GM19193 (cell line): ENCODE data around the gene ANKS1B.

ENCODE experiments used
- POLR2A ChIP-seq: IDR thresholded peaks from 4 replicates; pipeline ENCODE4 v1.6.1; 2011; ENCODE audit not compliant: insufficient read depth, insufficient read length; ENCODE audit errors: extremely low read depth

ANKS1B gene

DNA sequence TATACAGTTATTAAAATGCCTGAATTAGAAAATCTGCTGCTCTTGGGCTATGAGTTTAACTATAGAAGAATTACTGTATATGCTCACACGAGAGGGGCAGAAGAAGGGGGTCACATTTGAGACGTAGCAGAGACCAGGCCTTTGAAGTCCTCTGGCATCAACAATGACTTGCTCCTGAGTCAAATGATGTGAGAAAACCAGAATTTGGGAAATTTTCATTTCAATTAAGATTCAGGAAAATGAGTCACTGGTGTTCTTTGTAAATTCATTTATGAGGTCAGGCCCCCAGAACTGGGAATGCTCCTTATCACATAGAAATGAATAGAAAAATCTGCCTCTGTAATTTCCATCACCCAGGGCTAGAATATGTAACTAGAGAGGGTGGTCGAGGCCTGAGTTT, 1246.7 kb downstream of the ANKS1B start:
- no peak for TF ChIP-seq POLR2A

DNA sequence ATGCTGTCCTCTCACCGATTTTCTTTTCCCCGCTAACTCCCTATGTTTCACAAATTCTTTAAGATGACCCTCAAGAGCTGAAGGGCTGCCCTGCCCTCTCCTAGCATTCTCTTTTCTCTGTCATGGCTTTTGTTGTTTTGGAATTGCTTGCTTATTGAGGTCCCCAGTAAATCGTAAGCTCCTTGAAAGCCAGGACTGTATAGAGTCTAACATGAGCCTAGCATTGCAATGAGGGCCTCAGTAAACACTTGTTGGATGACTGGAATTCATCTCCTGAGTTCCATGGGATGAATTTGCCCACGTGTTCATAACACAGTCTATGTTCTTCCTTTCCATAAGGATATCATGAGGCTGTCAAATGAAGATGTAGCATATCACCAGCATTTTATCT, 1247.4 kb downstream of the ANKS1B start:
- no peak for TF ChIP-seq POLR2A

DNA sequence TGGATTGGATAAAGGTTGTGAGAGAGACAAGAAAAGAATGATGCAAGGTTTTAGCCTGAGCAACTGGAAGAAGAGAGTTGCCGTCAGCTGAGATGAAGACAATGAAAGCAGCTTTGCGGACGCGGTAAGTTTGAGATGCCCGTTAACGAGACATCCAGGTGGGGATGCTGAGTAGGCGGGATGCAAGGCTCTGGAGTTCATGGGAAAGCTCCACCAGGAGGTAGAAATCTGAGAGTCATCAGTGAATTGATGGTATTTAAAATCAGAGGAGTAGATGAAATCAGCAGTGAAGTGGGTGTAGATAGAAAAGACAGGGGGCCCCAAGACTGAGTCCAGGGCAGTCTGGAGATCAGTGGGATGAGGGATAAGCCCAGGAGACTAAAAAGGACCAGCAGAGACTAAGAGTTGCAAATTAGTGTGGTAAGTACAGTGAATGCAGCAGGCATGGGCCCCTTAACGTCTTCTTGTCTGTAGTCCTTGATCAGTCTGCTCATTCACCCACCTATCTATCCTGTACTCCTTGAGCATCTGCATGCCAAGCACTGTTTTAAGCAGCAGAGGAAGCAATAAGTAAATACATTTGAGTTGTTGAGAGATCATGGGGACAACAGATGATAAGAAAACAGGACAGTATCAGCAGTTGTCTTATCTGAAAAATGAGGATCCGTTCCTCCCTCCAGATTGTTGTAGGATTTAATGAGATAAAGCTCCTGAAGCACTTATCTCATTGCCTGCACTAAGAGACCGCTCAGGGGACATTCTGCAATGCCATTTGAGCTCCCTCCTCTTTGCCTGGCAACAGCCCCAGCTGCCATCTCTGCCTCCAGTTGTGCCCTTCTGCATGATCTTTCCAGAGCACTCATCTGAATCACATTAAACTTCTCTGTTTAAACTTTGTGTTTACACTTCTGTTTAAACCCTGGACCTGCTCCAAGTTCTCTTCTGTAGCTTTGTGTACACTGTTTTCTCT, 1248.1 kb downstream of the ANKS1B start:
- no peak for TF ChIP-seq POLR2A

DNA sequence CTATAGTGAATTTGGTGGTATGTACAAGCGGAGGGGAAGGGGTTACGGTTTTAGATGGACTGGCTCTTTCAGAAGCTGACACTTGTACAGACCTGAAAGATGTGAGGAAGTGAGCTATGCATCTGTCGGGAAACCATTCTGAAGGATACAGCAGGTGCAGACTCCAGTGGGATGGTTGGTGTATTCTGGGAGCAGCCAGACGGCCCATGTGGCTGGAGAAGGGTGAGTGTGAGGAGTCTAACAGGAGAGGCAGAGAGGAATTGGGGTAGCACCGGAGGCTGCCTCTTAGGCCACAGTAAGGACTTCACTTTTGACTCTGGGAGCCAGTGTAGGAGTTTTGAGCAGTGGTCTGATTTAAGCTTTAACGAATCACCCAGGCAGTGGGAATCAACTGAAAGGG, 1248.9 kb downstream of the ANKS1B start:
- no peak for TF ChIP-seq POLR2A

DNA sequence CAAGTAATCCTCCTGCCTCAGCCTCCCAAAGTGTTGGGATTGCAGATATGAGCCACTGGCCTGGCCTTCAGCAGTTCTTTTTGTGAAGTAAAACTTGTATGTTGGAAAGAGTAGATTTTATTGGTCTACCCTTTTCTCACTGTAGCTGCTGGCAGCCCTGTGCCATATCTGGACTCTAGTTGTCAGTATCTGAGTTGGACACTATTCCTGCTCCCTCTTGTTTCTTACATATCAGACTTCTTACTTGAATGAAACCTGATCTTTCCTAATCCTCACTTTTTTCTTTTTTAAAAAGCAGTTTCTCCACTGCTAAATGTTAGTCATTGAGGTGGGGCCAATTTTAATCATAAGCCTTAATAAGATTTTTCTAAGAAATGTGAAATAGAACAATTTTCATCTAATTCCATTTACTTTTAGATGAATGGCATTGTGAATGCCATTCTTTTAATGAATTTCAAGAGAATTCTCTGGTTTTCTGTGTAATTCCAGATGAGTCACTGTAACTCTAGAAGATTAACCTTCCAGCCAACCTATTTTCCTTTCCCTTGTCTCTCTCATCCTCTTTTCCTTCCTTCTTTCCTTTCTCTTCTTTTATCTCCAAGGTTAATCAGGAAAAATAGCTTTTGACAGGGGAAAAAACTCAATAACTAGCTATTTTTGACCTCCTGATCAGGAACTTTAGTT, 1250.9 kb downstream of the ANKS1B start:
- no peak for TF ChIP-seq POLR2A

DNA sequence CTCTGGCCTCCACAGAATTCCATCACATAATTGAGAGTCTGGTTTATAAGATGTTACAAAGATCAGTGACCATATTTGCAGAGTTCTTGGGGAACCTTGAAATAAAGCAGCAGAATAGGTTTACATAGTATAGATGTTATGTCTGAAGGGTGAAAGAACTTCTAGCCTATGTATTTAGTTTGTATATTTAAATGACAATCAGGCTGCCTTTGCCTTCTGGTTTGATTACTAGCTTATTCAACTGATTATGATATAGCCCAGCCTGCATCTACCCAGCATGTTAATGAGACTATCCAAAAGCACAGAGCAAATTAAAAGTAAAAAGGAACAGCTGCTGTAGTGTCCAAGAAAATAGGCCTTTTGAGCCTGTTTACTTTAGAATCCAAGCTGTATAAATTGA, 1254.3 kb downstream of the ANKS1B start:
- TF ChIP-seq POLR2A, result no peak

DNA sequence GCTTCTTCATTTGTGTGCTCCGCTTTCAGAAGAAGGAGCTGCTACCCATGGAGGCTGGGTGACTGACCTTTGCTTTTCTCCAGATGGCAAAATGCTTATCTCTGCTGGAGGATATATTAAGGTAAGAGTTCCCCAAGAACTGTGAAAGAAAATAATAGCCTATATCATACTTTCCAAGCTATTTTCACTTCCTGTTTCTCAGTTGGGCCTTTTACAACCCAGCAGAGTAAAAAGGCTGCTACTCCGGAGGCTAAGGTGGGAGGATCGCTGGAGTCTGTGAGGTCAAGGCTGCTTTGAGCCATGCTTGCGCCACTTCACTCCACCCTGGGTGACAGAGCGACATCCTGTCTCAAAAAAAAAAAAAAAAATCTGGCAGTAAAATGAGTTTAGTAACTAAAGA, 1257.5 kb downstream of the ANKS1B start:
- no peak for TF ChIP-seq POLR2A

DNA sequence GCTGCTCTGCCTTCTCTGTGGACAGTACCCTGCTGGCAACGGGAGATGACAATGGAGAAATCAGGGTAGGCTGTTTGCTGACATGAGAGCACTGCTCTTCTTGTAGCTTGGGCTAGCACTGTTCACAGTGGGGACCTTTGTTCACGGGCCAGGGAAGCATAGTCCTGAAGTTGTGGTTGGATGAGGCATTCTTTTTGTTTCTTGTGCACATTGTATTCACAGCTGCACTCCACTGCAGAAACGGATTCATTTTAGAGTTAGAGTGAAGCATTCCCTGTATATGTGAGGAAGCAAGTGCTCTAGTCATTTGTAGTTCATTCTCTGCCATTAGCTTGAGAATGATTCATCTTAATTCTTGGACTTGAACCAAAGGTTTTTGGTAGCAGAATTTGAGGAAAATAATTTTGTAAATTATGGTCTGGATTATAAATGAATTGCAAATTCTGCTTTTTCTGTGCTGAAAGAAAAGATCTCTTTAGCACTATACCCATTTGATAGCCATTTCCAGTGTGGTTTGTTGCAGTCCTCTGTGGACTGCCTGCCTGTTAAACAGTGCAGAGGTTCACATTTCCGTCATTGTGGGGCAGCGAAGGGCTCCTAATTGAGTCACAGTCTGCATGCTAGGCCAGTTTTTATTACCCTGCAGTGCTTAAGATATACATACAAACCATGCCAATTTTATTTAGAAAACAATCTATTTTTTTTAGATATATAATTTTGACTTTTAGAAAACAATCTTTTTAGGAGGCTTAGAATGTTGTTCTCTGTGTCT, 1259.1 kb downstream of the ANKS1B start:
- TF ChIP-seq POLR2A, result no peak

DNA sequence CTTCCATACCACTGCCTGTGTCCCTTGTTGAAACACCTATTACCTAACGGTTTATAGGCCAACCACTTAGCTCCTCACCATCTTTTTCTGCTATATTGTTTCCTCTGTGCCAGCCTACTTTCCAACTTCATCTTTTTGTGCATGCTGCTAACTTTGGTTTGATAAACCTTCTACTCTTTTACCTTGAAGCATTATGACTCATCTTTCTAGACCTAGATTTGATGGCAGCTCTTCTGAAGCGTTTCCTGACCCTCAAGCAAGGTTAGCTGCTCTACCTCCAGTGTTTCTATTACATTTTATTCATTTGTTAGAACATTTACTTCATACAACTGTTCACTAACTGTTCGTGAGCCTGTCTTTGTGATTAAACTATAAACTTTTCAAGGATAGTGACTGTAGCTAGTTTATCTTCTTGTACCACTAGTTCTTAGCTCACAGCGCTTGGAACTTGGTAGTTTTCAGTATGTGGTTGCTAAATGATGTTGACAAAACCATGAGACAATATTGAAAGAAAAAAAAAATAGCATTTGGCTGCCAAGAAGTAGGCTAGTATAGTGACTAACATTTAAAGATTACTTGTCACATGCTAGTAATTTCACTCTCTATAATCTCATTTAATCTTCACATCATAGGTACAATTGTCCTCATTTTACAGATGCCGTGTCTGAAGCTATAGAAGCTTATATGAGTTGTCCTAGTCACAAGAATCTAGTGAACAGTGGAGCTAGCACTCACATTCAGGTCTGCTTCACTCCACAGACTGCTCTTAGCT, 1260.2 kb downstream of the ANKS1B start:
- TF ChIP-seq POLR2A, result no peak

DNA sequence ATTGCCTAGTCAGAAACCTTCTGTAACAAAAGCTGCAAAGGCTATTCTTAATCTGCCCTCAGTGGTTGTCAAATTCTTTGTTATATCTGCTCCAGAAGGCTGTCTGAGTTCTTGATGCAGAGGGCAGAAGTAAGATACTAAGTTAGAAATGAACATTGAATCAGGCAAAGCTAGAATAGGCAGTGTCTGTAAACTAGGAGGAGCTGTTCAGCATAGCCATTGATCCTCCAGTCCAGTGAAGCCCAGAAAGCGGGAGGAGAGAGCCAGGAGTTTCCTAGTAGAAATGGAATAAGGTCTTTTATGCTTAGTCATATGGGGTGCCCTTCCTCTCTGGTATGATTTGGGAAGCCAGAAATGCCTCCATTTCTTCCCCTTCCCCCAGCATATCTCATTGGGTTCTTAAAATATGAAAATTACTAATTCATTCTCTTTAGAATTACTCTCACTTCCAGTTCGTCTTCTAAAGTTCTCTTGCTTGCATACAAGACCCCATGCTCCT, 1263.5 kb downstream of the ANKS1B start:
- no peak for TF ChIP-seq POLR2A

DNA sequence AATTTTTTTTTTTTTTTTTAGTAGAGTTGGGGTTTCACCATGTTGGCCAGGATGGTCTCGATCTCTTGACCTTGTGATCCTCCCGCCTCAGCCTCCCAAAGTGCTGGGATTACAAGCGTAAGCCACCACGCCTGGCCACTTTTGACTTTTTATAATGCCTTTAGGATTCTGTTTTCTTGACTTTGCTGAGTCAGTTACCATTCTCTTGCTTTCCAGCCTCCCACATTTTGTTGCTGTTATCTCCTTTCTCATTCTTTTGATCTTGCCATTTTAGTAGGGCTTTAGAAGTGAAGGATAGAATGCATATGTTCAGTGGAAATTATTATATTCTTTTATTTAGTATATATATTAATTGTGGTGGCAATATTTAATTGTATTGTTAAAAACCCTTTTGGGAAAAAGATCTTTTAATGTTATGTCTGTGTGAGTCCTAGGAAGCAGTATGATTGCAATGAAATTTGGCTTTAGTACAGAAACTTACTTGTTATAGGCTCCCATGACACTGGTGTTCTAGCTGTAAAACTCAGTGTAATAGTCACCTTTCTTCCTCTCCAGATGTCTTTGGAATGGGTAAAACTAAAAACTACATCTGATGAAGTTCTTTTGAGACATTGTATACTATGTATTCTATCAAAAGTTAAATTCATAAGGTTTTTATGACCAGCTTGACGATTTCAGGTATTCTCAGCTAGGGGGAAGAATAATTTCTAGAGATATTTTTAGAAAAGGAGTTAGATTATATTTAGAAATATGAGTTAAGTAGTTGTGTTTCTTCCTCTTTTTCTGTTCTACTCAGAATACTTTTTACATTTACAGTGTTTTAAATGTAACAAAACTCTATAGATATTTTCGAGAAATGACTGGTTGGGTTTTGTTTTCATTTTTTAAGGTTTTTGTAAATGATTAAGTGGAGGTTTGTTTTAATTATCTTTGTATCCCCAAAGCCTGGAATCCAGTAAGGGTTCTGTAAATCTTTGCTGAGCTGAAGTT, 1264.9 kb downstream of the ANKS1B start:
- TF ChIP-seq POLR2A, result no peak

DNA sequence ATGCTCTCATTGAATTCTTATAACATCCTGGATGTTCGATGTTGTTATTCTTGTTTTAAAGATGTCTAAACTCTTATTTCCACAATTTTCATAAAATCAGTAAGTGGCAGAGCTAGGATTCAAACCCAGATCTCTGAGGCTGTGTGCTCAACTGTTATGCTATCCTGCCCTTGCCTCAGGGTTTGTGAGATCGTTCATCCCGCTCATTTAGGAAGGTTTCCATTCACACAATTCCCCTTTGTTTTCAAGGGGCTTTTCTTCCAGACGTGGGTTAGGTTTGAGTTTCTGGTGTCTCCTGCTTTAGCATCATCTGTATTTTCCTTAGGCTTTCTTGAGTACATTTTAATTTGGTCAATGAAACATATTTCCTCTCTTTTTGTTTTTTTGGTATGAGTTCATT, 1270.3 kb downstream of the ANKS1B start:
- TF ChIP-seq POLR2A, result no peak

DNA sequence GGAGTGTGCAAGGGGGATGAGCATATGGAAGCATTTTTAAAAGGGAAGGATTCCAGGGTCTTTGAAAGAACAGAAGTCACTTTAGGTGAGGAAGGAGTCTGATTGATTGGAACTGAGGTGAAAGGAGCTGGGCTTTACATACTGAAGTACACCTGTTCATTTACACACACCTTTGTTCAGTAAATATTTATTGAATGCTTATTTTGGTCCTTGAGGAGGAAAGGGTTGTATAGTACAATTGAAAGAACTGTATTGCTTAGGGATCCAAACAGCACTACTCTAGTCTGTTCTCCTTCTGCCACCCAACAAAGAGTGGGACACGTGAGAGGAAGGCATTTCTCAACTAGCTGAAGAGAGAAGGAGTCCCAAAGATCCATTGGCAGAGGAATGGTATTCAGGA, 1275.7 kb downstream of the ANKS1B start:
- TF ChIP-seq POLR2A, result no peak
